Hypothalamus (tissue), 51 donors: ENCODE data around the gene PLAC8L1.
"Not testable (repeated sequence)": the region's sequence is repeated elsewhere in the genome, so short reads cannot be mapped to it uniquely, and the experiment has no call there.

Experiments
- DNase-seq, 51 donors: peaks; one replicate each; lab custom pipeline; 2025; lab: John Stamatoyannopoulos, UW

PLAC8L1 gene

GRCh38 chr5:146105477-146105876 is at the start of gene PLAC8L1:
TSS of gene PLAC8L1 (minus strand) at chr5:146105577. CDS start at chr5:146104311, 1,266 bp downstream.
- DNase-seq: no peak

GRCh38 chr5:146151970-146152369 is 46.6 kb upstream of the PLAC8L1 start:
- no peak for DNase-seq

- no peak for DNase-seq
These were observed 32.6 kb upstream of the PLAC8L1 start for GRCh38 chr5:146137967-146138403.

GRCh38 chr5:146130440-146131045 is 25.2 kb upstream of the PLAC8L1 start:
- peak in 1 of 51 donors; percentile 33 for DNase-seq

GRCh38 chr5:146126068-146126467 is 20.7 kb upstream of the PLAC8L1 start:
- DNase-seq: no peak

- no peak for DNase-seq
These were observed 19.2 kb upstream of the PLAC8L1 start for GRCh38 chr5:146124580-146124979.

GRCh38 chr5:146121451-146121850 is 16.1 kb upstream of the PLAC8L1 start:
- DNase-seq: not testable (repeated sequence)

GRCh38 chr5:146118322-146118721 is 12.9 kb upstream of the PLAC8L1 start:
- no peak for DNase-seq

GRCh38 chr5:146117216-146117615 is 11.8 kb upstream of the PLAC8L1 start:
- not testable (repeated sequence) for DNase-seq

- DNase-seq: no peak
These were observed 11.0 kb upstream of the PLAC8L1 start for GRCh38 chr5:146116361-146116760.

GRCh38 chr5:146112476-146112875 is 7.1 kb upstream of the PLAC8L1 start:
- no peak for DNase-seq

- DNase-seq: no peak
These were observed 6.0 kb upstream of the PLAC8L1 start for GRCh38 chr5:146111409-146111808.

- no peak for DNase-seq
These were observed 4.0 kb upstream of the PLAC8L1 start for GRCh38 chr5:146109379-146109778.

- not testable (repeated sequence) for DNase-seq
These were observed 3.5 kb upstream of the PLAC8L1 start for GRCh38 chr5:146108870-146109269.

- DNase-seq: no peak
These were observed 2.5 kb upstream of the PLAC8L1 start for GRCh38 chr5:146107901-146108300.

- DNase-seq: no peak
These were observed 1.8 kb downstream of the PLAC8L1 start for GRCh38 chr5:146103594-146103993.

- no peak for DNase-seq
These were observed 3.7 kb downstream of the PLAC8L1 start for GRCh38 chr5:146101646-146102045.

- peak in 24 of 51 donors; percentile 0 to 52 (median 10) for DNase-seq
These were observed 7.3 kb downstream of the PLAC8L1 start for GRCh38 chr5:146098047-146098446.

- peak in 1 of 51 donors; percentile 68 for DNase-seq
These were observed 13.5 kb downstream of the PLAC8L1 start for GRCh38 chr5:146091881-146092280.

GRCh38 chr5:146089287-146089686 is 16.1 kb downstream of the PLAC8L1 start:
- DNase-seq: no peak

GRCh38 chr5:146088098-146088497 is 17.3 kb downstream of the PLAC8L1 start:
- DNase-seq: no peak

GRCh38 chr5:146084376-146084775 is 21.0 kb downstream of the PLAC8L1 start:
- DNase-seq: no peak

GRCh38 chr5:146082798-146083197 is 22.6 kb downstream of the PLAC8L1 start:
- DNase-seq: no peak
